Measurements from ENCODE around the gene FOXN3.

The FOXN3 gene

GRCh38 chr14:89399594-89400068 is 17.4 kb downstream of the FOXN3 start:
- no peak overlapping the region for H3K4me3 ChIP-seq (ENCODE audit: low read depth, low read length)
- DNase-seq (ENCODE audit: low read depth), result no peak

GRCh38 chr14:89399157-89399556 is 17.9 kb downstream of the FOXN3 start:
- no peak for TF ChIP-seq MYC (IDR thresholded peaks at IDR 0.05; ENCODE audit: low read depth, low read length)
- TF ChIP-seq CTCF (IDR thresholded peaks at IDR 0.05; ENCODE audit: low read depth, low read length), result no peak
- no peak for TF ChIP-seq POLR2A (IDR thresholded peaks at IDR 0.05; ENCODE audit: extremely low read depth, insufficient read length)
- TF ChIP-seq MAX (IDR thresholded peaks at IDR 0.05; ENCODE audit: low read depth, low read length), result no peak
- no peak for DNase-seq (ENCODE audit: low read depth)
- no peak overlapping the region for H3K4me3 ChIP-seq (ENCODE audit: low read depth, low read length)

More at GRCh38 chr14:89399594-89400068, 17.4 kb downstream of the FOXN3 start:
- TF ChIP-seq CTCF (IDR thresholded peaks at IDR 0.05; ENCODE audit: low read depth, low read length) (no peak), MAX (IDR thresholded peaks at IDR 0.05; ENCODE audit: low read depth, low read length) (no peak), POLR2A (IDR thresholded peaks at IDR 0.05; ENCODE audit: extremely low read depth, insufficient read length) (no peak), MYC (IDR thresholded peaks at IDR 0.05; ENCODE audit: low read depth, low read length) (no peak)

- peak; percentile 22 for DNase-seq (ENCODE audit: low read depth)
- TF ChIP-seq MAX (IDR thresholded peaks at IDR 0.05; ENCODE audit: low read depth, low read length), result no peak
- TF ChIP-seq MYC (IDR thresholded peaks at IDR 0.05; ENCODE audit: low read depth, low read length), result no peak
- no peak for TF ChIP-seq POLR2A (IDR thresholded peaks at IDR 0.05; ENCODE audit: extremely low read depth, insufficient read length)
- no peak for TF ChIP-seq CTCF (IDR thresholded peaks at IDR 0.05; ENCODE audit: low read depth, low read length)
- no peak overlapping the region for H3K4me3 ChIP-seq (ENCODE audit: low read depth, low read length)
These were observed 19.3 kb downstream of the FOXN3 start for GRCh38 chr14:89397569-89398230.

GRCh38 chr14:89394972-89395371 is 22.1 kb downstream of the FOXN3 start:
- TF ChIP-seq MYC (IDR thresholded peaks at IDR 0.05; ENCODE audit: low read depth, low read length) (no peak), CTCF (IDR thresholded peaks at IDR 0.05; ENCODE audit: low read depth, low read length) (no peak), MAX (IDR thresholded peaks at IDR 0.05; ENCODE audit: low read depth, low read length) (no peak), POLR2A (IDR thresholded peaks at IDR 0.05; ENCODE audit: extremely low read depth, insufficient read length) (no peak)
- no peak overlapping the region for H3K4me3 ChIP-seq (ENCODE audit: low read depth, low read length)

GRCh38 chr14:89393222-89393745 is 23.7 kb downstream of the FOXN3 start:
- TF ChIP-seq POLR2A (IDR thresholded peaks at IDR 0.05; ENCODE audit: extremely low read depth, insufficient read length), result no peak
- TF ChIP-seq MAX (IDR thresholded peaks at IDR 0.05; ENCODE audit: low read depth, low read length), result no peak
- no peak for TF ChIP-seq MYC (IDR thresholded peaks at IDR 0.05; ENCODE audit: low read depth, low read length)
- no peak for TF ChIP-seq CTCF (IDR thresholded peaks at IDR 0.05; ENCODE audit: low read depth, low read length)
- no peak overlapping the region for H3K4me3 ChIP-seq (ENCODE audit: low read depth, low read length)

More at GRCh38 chr14:89394972-89395371, 22.1 kb downstream of the FOXN3 start:
- DNase-seq (ENCODE audit: low read depth), result no peak

More at GRCh38 chr14:89393222-89393745, 23.7 kb downstream of the FOXN3 start:
- no peak for DNase-seq (ENCODE audit: low read depth)
